CMK (cell line): ENCODE results near the gene FNTB.
"Not testable (repeated sequence)": the region's sequence is repeated elsewhere in the genome, so short reads cannot be mapped to it uniquely, and the experiment has no call there.

Experiments used
- DNase-seq: peaks from one replicate; pipeline ENCODE4 v3.0.0-alpha.2; 2010; ENCODE audit warnings: low read depth

The FNTB gene

DNA sequence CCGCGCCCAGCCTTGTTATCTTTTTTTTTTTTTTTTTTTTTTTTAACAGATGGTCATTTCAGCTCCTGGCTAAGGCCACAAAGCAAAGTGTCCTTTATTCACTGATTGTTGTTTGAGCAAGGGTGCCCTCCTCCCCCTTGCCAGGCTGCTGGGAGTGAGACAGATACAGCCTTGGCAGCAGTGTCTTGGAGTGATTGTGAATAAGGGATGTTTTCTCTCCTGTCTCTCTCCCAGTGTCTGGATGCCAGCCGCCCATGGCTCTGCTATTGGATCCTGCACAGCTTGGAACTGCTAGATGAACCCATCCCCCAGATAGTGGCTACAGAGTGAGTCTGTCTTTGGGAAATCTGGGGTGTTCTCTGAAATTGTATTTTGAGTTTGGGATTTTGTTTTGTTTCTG is 28.7 kb downstream of the FNTB start:
- no peak for DNase-seq

DNA sequence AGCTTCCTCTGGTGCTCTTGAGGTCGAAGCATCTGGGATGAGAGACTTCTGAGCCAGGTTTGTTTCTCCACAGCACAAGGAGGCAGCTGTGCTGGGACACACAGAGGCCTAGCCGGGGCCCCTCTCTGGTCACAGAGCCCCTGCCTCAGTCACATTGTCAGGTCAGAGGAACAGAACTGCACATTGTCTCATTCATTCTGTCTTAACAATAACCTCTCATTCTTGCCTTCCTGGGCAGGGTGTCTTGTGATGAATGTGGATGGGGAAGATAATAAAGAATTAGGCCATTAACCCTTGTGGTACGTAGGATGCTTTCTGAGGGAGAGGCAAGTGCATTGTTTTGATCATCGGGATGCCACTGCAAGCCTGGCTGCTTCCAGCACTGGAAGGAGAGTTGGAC is 29.8 kb downstream of the FNTB start:
- DNase-seq = no peak

DNA sequence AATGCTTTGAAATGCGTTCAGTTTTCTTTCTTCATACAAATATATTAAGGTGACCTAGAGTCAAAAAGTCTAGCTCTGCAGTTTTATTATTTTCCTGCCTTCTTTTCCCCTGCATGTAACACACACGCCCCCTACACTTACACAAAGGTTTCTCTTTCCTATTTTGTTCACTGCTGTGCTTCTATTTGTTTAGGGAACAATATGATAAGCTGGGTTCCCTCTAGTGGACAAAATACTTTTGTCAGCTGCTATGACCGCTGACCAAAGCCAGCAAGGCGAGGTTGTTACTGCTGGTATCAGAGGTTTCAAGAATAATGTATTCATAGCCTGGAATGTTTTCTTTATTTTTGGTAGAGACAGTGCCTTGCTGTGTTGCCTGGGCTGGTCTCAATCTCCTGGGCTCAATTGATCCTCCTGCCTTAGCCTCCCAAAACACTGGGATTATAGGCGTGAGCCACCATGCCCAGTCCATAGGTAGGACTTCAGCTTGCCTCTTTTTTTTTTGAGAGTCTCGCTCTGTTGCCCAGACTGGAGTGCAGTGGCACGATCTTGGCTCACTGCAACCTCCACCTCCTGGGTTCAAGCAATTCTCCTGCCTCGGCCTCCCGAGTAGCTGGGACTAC is 33.4 kb downstream of the FNTB start:
- DNase-seq = peak; percentile 41

DNA sequence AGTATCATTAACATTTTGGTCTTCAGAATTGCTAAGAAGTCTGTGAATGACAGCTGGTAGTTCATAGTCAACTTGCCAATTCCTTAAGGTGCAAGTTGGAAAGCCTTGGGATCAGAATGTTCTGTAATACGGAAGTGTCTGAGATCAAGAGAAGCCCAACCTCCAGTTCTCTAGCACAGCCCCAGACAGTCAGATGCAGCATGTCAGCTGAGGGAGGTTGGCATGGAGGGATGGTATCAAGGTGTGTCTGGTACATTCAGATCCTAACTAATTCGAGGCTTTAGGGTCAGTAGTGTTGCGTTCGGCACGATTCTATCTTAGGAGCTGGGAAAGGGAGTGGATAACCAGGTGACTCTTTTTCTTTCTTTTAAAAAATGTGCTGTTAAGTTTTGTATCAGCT is 38.3 kb downstream of the FNTB start:
- DNase-seq = no peak

DNA sequence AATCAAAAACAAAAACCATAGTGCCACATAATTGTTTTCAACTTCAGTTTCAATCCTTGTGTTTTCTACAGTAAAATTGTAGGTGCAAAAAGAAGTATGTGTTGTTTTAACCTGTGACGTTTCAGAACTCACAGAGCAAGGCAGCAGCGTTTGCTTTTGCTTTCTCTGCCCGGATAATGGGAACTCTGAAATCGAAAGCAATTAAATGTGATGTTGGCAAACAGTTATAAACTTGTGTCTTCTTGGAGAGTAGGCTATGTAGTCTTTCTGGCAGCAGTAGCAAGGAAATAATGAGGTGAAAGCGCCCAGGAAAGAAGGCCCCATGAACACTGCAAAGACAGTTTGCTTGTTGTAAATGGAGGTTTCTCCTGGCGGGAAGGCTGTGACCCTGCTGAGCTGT is 39.1 kb downstream of the FNTB start:
- no peak for DNase-seq

DNA sequence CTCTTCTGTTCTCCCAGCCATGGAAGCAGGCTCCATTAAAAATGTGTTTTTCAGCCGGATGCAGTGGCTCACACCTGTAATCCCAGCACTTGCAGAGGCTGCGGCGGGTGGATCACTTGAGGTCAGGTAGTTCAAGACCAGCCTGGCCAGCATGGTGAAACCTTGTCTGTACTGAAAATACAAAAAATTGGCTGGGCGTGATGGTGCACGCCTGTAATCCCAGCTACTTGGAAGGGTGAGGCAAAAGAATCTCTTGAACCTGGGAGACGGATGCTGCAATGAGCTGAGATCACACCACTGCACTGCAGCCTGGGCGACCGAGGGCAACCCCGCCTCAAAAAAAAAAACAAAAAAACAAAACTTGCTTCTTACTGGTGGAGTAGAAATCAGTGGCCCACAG is 39.8 kb downstream of the FNTB start:
- DNase-seq = no peak

DNA sequence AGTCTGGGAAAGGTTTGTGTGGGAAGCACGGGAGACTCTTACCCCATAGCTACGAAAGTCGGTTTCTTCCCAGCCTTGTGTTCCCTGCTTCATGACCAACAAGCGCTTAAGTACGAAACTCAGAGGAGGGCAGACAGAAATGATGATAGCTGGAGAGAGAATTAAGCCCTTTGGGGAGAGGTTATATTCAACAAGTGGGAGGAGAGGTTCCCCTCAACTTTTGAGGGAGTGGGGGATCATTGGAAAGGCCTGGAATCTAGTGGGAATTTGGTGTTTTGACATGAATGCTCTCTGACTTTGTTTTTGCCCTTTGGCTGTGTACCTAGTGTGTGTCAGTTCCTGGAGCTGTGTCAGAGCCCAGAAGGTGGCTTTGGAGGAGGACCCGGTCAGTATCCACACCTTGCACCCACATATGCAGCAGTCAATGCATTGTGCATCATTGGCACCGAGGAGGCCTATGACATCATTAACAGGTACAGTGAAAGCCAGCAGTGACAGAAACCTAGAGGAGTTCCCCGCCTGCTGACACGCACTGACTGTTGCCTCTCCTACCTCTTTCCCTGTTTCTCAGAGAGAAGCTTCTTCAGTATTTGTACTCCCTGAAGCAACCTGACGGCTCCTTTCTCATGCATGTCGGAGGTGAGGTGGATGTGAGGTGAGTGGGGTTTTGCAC is 40.6 kb downstream of the FNTB start:
- DNase-seq = no peak

DNA sequence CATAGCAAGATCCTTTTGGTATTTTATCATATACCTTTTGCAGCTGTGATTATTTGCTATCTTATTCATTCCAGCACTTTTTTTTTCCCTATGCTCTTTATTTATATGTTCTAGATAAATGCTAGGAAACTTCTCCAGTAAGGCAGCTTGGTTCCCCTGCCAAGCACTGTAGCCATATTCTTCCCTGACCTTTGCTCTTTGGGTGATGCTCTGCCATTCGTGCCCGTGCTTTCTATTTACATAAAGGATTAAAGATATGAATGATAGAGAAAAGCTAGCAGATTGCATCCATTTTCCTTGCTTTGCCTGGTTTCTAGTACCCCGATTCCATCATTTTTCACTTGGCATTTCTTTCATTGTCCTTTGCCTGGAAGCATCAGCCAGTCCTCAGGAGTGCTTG is 42.2 kb downstream of the FNTB start:
- no peak for DNase-seq

DNA sequence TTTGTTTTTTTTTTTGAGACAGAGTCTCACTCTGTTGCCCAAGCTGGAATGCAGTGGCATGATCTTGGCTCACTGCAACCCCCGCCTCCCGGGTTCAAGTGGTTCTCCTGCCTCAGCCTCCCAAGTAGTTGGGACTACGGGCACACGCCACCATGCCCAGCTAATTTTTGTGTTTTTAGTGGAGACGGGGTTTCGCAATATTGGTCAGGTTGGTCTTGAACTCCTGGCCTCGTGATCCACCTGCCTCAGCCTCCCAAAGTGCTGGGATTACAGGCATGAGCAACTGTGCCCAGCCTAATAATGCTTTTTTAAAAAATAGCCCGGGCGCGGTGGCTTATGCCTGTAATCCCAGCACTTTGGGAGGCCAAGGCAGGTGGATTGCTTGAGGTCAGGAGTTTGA is 44.6 kb downstream of the FNTB start:
- not testable (repeated sequence) for DNase-seq

DNA sequence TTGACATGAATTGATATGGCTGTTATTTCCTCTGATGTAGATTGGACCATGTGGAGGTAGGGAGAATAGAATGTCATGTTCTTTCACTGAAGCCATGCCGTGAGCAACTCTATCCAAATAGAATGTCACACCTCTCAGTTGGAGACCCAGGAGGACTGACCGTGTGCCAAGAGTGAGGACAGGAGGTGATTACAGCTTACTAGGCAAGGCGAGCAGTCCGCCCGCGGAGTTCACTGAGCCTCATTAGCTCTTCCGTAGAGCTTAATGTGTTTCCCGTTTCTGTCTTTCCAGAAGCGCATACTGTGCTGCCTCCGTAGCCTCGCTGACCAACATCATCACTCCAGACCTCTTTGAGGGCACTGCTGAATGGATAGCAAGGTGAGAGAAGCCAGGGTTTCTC is 45.6 kb downstream of the FNTB start:
- no peak for DNase-seq

DNA sequence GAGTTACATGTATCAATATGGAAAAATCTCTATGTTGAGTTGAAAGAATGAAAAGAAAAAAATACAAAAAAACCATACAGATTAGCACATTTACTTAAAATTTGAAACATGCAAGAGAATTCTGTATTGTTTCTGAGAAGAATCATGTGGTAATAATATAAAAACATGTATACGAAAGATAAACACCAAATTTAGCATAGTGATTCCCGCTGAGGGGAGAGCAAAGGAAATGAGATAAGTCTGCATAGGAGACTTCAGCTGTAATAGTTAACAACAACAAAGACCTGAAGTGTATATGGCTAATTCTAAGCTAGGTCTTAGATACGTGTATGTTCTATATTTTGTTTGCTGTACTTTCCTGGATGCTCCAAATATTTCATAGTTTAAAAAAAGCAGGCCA is 46.5 kb downstream of the FNTB start:
- no peak for DNase-seq

DNA sequence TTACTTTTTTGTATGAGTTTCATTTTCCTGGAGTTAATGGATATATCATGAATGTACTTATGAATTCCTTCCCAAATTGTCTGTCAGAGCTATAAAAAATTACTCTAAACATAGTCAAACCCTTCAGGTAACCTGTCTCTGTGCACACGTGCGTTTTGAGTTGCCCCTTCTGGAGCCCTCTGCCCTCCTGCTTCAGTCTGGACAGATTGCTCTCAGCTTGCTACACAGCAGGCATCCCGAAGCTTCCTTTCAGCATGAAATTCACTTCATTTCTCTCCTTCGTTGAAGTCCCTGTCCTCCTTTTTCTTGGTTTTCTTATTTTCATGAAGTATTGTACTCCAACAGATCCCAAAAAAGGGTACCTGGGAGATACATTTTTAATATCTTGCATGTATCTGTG is 47.3 kb downstream of the FNTB start:
- DNase-seq = no peak

DNA sequence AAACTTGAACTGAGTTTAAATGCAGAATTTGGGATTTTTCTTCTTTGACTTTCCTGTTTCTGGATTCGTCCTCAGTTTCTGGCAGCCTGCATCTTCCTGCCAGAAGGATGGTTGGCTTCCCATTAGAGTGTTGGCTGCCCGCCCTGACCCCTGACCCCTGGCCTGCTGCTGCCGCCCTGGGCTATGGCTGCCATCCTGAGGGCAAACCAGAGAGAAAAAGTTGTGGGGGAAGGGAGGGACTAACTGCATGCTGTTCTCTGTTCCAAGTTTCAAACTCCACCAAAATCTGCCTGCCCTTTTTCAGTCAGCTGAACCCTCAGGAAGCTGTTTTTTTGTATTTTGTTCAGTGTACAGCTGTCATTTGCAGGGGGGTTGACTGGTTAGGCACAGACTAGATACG is 48.4 kb downstream of the FNTB start:
- DNase-seq = no peak

DNA sequence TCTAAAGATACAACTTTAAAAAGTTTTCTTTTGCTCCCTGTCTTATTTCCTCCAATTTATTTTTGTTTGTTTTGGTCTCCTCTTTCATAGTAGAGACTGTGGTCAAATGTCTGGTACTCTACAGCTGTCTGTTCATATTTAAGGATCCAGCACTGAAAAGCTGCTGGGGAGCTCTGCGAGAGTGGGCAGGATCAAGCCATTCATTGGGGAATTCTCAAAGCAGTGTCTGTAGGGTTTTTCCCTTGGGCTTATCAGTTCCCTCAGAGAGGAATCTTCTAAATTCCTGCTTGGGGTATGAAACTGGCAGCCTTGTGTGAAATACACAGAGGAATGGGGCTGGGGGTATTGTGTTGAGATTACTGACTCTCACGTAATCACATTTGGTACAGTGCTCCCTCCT is 52.3 kb downstream of the FNTB start:
- DNase-seq = no peak

DNA sequence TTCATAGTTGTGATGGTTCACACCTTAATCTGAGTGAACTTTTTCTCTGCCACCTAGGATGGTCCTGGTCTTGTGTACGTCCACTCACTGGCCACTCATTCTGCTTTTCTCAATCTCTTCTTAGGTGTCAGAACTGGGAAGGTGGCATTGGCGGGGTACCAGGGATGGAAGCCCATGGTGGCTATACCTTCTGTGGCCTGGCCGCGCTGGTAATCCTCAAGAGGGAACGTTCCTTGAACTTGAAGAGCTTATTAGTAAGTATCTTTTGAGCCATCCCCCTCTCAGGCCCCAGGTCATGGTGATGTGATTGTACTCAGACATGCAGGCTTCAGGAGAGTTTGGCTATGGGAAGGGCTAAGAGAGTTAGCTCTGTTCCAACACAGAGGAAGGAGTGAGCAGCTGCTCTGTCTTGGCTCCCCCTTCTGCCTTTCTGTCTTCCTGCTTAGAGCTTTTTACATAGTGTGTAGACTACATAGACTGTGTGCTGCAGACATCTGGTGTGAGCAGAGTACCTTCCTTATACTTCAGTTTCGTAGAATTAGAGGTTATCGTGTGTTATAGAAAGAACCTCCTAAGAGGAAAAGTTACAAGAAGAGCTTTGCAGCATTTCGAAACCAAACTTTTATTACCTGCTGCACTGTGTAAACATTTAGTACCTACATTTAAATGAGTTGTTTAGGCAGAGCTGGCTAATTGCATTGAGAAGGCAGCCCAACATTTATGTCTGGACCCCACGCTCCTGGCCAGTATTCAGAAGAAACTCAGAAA is 54.2 kb downstream of the FNTB start:
- DNase-seq = no peak

DNA sequence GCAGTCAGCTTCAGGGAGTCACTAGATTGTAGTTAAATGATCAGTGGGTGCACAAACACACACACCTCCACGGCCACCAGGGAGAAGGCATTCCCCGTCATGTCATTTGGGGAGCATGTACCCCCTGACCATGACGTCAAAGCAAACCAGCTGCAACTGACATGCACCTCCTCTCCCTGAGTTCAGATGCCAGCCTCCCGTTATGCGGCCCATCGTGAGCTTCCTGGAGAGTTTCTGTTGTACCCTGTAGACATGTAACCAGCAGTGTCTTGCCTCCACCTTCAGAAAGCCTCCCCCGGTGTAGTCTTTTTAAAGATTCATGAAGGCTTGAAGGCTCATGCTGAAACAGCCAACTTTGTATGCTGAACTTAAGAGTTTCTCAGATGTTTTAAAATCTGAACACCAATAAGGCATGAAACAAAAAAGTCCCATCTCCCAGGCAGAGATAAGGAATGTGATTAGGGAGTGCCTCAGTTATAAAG is 54.8 kb downstream of the FNTB start:
- no peak for DNase-seq

DNA sequence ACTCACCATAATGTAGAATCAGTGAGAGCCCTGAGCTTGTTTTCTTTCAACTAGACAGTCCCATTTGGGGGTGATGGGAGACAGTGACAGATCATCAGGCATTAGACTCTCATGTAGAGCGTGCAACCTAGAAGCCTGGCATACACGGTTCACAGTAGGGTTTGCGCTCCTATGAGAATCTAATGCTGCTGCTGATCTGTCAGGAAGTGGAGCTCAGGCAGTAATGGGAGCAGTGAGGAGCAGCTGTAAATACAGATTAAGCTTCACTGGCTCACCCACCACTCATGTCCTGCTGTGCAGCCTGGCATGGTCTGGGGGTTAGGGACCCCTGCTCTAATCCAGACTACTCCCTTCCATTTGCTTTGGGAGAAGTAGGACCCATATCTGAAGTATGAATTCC is 55.6 kb downstream of the FNTB start:
- DNase-seq = no peak

DNA sequence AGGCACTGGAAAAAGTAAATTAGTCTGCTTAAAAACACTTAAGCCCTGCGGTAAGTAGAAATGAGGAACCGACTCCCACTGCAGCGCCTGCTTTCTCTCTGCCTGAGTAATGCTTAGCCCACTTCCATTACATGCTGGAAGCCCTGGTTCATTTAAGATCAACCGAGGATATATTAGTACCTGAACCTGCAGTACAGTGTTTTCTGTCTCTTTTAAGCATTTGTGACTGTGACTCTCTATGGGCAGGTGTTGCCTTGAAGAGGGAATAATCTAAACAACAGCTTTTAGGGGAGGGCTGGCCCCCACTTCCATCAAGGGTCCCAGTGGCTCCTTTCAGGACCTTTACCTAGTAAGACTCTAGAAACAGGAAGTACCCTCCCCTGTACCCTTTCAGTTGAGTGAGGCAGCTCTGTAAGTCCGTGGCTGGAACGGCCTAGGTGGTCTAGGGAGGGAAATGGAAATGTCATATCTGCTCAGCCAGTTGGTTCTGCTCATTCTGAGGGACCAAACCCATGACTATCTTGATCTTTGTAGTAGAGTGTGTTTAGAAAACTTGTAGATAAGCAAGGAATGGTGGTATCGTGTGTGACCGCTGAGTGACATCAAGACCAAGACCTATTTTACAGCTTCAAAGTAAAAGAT is 56.2 kb downstream of the FNTB start:
- DNase-seq = peak; percentile 97

DNA sequence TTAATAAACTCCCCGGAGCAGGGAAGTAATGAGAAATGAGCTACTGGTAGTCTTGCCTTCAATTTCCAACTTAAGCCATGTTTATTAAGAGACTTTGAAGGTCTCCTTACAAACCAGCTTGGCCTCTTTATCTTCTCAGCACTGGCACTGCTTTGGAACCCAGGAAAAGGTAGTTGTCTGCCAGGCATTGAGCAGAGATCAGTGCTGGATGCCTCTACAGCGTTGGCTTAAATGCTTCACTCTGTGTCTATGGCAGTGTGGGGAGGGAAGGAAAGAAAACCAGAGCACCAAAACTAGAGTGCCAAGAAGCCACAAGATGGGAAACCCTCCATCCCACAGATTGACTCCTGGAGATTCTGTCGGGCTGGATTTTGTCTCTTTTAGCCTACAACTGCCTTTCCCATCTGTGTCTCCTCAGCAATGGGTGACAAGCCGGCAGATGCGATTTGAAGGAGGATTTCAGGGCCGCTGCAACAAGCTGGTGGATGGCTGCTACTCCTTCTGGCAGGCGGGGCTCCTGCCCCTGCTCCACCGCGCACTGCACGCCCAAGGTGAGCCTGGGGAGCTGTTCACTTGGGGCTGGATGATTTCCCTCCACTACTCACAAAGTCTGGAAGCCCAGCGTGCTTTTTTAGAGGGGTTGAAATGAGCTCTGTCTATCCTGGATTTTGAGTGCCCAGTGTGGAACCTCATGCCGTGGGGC is 57.3 kb downstream of the FNTB start:
- no peak for DNase-seq

DNA sequence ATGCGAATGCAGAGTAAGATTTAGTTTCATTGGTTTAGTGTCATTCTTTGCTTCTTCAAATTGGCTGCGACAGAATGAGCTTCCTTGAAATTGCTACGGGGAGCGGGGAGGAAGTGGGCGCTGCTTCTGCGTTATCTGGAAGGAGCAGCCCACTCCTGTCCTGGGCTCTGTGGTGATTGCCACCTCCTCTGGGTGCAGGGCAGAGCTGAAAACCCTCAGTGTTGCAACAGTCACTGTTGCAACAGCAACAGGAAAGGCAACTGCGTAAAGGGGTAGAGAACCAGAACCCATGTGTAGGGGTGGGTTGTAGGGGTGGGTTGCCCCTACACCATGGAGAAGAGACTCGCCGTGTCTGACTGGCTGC is 57.9 kb downstream of the FNTB start:
- peak; percentile 71 for DNase-seq

DNA sequence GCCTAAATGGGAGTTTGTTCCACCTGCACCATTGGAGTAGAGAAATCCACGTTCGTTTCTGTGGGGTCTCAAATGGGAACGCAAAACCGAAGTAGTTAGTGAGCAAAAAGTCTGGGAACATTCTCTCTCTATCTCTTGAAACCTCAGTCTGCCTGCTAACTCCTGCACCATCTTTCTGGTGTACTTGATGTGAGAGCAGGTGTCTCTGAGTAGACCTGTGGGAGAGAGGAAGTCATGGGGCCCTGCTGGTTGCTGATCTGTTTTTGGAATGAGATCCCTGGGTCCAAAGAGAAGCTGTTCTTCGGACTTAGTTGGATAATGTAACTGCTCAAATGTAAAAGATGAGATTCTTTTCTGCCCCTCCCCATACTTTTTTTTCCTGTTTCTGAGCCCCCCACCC is 58.3 kb downstream of the FNTB start:
- DNase-seq = no peak

DNA sequence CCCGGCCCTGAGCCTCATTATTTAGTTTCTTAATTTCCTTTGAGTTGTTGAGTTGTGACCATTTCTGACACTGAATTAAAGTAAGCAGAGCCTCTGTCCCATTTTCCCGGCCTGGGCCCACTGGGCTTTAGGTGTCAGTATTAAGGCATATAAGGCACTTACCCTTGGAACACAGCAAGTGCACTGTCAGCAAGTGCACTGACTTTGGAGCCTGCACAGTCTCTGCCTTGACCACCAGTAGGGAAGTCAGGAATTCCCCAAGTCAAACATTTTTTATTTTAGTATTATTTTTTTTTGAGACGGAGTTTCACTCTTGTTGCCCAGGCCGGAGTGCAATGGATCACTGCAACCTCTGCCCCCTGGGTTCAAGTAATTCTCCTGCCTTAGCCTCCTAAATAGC is 59.0 kb downstream of the FNTB start:
- no peak for DNase-seq
